PFSK-1 (cell line): ENCODE data around the gene MTPN.

Experiments
- FOXP2 ChIP-seq: optimal IDR thresholded peaks from 2 replicates; pipeline ENCODE3; 2011; ENCODE audit warnings: borderline replicate concordance, control low read depth, inconsistent platforms; ENCODE audit not compliant: insufficient read depth; ENCODE audit errors: extremely low read length, extremely low read depth
- POLR2AphosphoS5 ChIP-seq: IDR thresholded peaks from 2 replicates; pipeline ENCODE4 v1.6.1; 2012; ENCODE audit warnings: low read depth, mild to moderate bottlenecking, control low read depth, low read length, moderate library complexity
- SIN3A ChIP-seq: IDR thresholded peaks from 2 replicates; pipeline ENCODE4 v1.6.1; 2012; ENCODE audit warnings: mild to moderate bottlenecking, low read length, moderate library complexity, borderline replicate concordance; ENCODE audit not compliant: insufficient read depth
- TAF1 ChIP-seq: IDR thresholded peaks from 2 replicates; pipeline ENCODE4 v1.6.1; 2012; ENCODE audit warnings: low read length, control low read depth, borderline replicate concordance; ENCODE audit not compliant: insufficient read depth
- TF ChIP-seq, protein P1 (sequence below), 2 experiments: IDR thresholded peaks; 2 replicates each; pipeline versions ENCODE4 v1.6.1 to v1.8.0; 2011 to 2012; ENCODE audit warnings: low read depth in 2 of 2, low read length in 2 of 2, control low read depth in 1 of 2, inconsistent platforms in 1 of 2, mild to moderate bottlenecking in 1 of 2, moderate library complexity in 1 of 2; ENCODE audit not compliant: insufficient read depth in 1 of 2

Gene MTPN

DNA sequence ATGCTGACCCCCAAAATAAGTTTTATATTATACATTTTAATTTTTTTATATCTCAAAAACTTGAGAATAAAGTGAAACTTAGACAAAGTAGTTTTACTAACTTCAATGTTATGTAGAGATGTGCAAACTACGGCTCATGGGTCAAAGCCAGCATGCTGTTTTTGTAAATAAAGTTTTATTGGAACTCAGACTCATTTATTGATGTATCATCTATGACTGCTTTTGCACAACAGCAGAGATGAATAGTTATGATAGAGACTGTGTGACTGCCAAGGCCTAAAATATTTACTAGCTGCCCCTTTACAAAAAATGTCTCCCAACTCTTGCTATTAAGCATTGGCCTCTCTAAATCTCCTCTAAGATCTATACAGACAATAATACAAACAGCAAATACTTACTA lies 12.4 kb downstream of the MTPN start:
- no peak for TF ChIP-seq POLR2AphosphoS5
- TF ChIP-seq TAF1: no peak
- no peak for TF ChIP-seq FOXP2

DNA sequence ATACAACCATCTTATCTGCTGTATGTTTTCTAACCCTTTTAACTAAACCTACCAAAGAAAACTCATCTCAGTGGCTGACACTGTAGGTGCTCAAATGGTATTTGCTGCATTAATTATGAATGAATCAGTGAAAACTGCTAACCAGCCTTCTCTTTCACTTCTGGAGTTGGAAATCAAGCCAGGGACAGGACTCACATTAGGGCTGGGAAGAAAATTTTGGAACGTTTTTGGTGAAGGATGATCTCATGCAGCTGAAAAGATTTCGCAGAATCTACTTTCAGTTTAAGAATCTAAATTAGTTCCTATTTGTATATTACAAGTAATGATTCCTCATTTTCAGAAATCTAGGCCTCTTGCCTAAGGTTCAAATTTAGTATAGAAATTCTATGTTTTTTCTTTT lies 12.9 kb downstream of the MTPN start:
- no peak for TF ChIP-seq TAF1
- TF ChIP-seq POLR2AphosphoS5: no peak
- TF ChIP-seq, protein P1, sequence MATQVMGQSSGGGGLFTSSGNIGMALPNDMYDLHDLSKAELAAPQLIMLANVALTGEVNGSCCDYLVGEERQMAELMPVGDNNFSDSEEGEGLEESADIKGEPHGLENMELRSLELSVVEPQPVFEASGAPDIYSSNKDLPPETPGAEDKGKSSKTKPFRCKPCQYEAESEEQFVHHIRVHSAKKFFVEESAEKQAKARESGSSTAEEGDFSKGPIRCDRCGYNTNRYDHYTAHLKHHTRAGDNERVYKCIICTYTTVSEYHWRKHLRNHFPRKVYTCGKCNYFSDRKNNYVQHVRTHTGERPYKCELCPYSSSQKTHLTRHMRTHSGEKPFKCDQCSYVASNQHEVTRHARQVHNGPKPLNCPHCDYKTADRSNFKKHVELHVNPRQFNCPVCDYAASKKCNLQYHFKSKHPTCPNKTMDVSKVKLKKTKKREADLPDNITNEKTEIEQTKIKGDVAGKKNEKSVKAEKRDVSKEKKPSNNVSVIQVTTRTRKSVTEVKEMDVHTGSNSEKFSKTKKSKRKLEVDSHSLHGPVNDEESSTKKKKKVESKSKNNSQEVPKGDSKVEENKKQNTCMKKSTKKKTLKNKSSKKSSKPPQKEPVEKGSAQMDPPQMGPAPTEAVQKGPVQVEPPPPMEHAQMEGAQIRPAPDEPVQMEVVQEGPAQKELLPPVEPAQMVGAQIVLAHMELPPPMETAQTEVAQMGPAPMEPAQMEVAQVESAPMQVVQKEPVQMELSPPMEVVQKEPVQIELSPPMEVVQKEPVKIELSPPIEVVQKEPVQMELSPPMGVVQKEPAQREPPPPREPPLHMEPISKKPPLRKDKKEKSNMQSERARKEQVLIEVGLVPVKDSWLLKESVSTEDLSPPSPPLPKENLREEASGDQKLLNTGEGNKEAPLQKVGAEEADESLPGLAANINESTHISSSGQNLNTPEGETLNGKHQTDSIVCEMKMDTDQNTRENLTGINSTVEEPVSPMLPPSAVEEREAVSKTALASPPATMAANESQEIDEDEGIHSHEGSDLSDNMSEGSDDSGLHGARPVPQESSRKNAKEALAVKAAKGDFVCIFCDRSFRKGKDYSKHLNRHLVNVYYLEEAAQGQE (IDR thresholded peaks at IDR 0.05; ENCODE audit: insufficient read depth in 1 of 2, low read depth in 2 of 2, low read length in 2 of 2): no peak
- no peak for TF ChIP-seq SIN3A
- no peak for TF ChIP-seq FOXP2

GRCh38 chr7:135962802-135963201 lies 14.4 kb downstream of the MTPN start:
- TF ChIP-seq TAF1: no peak
- TF ChIP-seq FOXP2: no peak
- TF ChIP-seq, protein P1 (IDR thresholded peaks at IDR 0.05; ENCODE audit: insufficient read depth in 1 of 2, low read depth in 2 of 2, low read length in 2 of 2): no peak
- no peak for TF ChIP-seq SIN3A
- no peak for TF ChIP-seq POLR2AphosphoS5

GRCh38 chr7:135960709-135961451 lies 16.3 kb downstream of the MTPN start:
- TF ChIP-seq FOXP2: no peak
- no peak for TF ChIP-seq TAF1
- no peak for TF ChIP-seq SIN3A
- TF ChIP-seq POLR2AphosphoS5: no peak
- TF ChIP-seq, protein P1 (IDR thresholded peaks at IDR 0.05; ENCODE audit: insufficient read depth in 1 of 2, low read depth in 2 of 2, low read length in 2 of 2): no peak

DNA sequence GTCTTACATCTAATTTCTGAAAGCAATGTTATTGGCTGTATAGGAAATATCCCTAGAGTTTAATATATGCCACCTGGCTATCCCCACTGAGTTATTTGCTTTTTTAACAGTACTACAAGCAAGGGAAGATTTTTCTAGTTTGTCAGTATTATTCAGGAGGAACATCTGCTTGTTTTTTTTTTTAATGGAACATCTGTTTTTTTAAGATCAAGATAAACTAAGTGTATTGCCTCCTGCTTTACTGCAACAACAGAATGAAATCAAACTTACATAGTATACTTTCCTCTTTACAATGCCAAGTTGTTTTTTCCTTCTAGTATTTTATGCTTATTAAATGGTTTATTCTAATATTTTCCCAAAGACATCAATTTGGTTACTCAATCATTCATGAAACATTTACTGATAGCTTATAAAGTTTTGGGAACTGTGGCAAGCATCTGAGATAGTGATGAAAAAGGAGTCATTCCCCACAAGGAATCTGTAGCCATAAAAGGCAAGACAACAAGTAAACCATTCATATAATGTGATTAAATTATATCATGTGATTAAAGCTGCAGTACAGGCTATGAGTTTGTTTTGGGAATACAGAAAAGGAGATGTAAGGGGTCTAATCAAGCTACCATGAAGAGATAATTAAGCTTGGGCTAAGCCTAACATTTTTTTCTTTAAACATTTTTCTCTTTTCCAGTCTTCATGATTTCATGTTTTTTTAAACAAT lies 17.4 kb downstream of the MTPN start:
- TF ChIP-seq POLR2AphosphoS5: no peak
- TF ChIP-seq FOXP2: no peak
- no peak for TF ChIP-seq SIN3A
- TF ChIP-seq TAF1: no peak
- TF ChIP-seq, protein P1 (IDR thresholded peaks at IDR 0.05; ENCODE audit: insufficient read depth in 1 of 2, low read depth in 2 of 2, low read length in 2 of 2): no peak
